Sigmoid colon (tissue), 7 donors: ENCODE results near the gene PHF19. TPM values are rescaled to one million over a fixed set of nuclear protein-coding genes. Genes with fewer than 3 reads are reported as not detected.

Experiments
- DNase-seq: peaks from one replicate; pipeline ENCODE4 v3.0.0-alpha.2; 2019
- H3K27ac ChIP-seq, 4 donors: fragments of 200-600 bp; sonication (generic); one replicate each; pipeline ENCODE4 v1.5.1; 2016 to 2019; ENCODE audit warnings: mild to moderate bottlenecking in 1 of 4
- H3K27me3 ChIP-seq, 3 donors: fragments of 200-600 bp; sonication (generic); one replicate each; pipeline ENCODE4 v1.5.1; 2019; ENCODE audit warnings: mild to moderate bottlenecking in 1 of 3
- H3K36me3 ChIP-seq, 4 donors: fragments of 200-600 bp; sonication (generic); one replicate each; pipeline ENCODE4 v1.5.1; 2016 to 2019
- H3K4me1 ChIP-seq, 4 donors: fragments of 200-600 bp; sonication (generic); one replicate each; pipeline ENCODE4 v1.5.1; 2017 to 2019
- H3K4me3 ChIP-seq, 4 donors: fragments of 200-600 bp; sonication (generic); one replicate each; pipeline ENCODE4 v1.5.1; 2017 to 2019; ENCODE audit warnings: mild to moderate bottlenecking in 2 of 4, moderate library complexity in 1 of 4
- H3K9me3 ChIP-seq, 4 donors: fragments of 200-600 bp in 3 of 4; sonication (generic) in 3 of 4; one replicate each; pipeline versions ENCODE4 v1.5.1 to v1.6.1; 2013 to 2019
- EP300 ChIP-seq, 4 donors: sonication (generic); formaldehyde crosslinking; IDR thresholded peaks; one replicate each; pipeline ENCODE4 v1.6.1; 2017; ENCODE audit warnings: antibody characterized with exemption in 4 of 4
- POLR2A ChIP-seq, 2 donors: fragments of 450-650 bp; IDR thresholded peaks; one replicate each; pipeline ENCODE4 v1.6.1; 2016; ENCODE audit warnings: antibody characterized with exemption in 2 of 2, mild to moderate bottlenecking in 2 of 2, moderate library complexity in 2 of 2
- POLR2AphosphoS5 ChIP-seq, 4 donors: sonication (generic); formaldehyde crosslinking; IDR thresholded peaks; one replicate each; pipeline ENCODE4 v1.6.1; 2017; ENCODE audit warnings: antibody characterized with exemption in 4 of 4
- WGBS, 2 donors: extraction: QIAGEN DNeasy Blood & Tissue Kit; methylation state at CpG; one replicate each; pipeline ENCODE4 v1.1.7; 2013; 5-methylcytosine and 5-hydroxymethylcytosine counted together
- intact Hi-C: fragments of 100-400 bp; cut with DNase I; formaldehyde crosslinking; loops from one replicate; pipeline ENCODE4 v1.15.1; 2023
- polyA plus RNA-seq, 3 donors: library from polyadenylated mRNA; stranded (reverse); fragments of 200-250 nt; gene quantifications; one replicate each; pipeline ENCODE4 v1.2.3, GENCODE V29; 2013
- total RNA-seq, 4 donors: library from RNA; depleted of rRNA; stranded (reverse); fragments of >200 nt; gene quantifications; one replicate each; pipeline ENCODE4 v1.1.0, GENCODE V29; 2016
- TF ChIP-seq, protein P1 (sequence below), 4 experiments: fragments of 450-650 bp in 3 of 4; fragments of 200-600 bp in 1 of 4; IDR thresholded peaks; one replicate each; pipeline ENCODE4 v1.5.1; 2016 to 2019; ENCODE audit warnings: antibody characterized with exemption in 4 of 4, mild to moderate bottlenecking in 3 of 4, moderate library complexity in 2 of 4
- donor health status: healthy with polysubstance abuse.
- donor health status: Bipolar disorder and iron deficiency.
- donor health status: healthy.

PHF19 gene
- total and polyA plus RNA-seq, 7 donors, result 10.2 to 38.2 (median 31.4) TPM

DNA sequence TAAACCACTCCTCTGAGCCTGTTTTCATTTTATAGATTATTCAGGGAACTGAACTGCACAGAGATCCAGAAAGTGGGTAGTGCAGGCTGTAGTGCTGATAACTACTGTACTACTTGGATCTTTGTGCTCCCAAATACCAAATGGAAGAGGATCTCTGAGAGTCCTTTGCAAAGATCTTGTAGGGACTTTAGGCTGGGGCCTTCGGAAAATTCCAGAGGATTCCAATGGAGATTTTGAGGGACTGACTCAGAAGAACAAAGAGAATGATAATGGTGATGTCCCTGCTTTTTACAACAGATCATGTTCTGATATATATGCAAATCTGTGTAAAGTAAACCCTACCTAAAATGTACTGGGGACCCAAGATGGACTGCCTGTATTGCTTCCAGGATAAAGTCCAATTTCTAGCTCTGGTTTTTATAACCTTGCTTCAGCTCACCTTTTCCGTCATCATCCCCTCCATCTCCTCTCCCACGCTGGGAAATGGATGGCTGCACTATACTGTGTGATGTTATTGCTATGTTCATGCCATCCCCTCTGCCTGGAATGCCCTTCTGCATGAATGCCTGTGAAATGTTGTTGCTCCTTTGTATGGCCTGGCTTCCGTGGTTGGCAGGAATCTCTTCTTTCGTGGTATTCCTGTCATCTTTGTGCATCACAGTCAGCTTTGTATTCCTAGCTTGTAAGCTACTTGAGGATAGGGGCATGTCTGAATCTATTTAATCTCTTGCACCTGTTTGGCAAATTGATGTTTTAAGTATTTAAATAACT, 24.6 kb downstream of the PHF19 start:
- Histone ChIP-seq H3K4me3 (no peak overlapping the region), H3K27ac (no peak overlapping the region), H3K36me3 (peaks cover 0 to 19% (median 3%) of the 10 kb centered on the region in 4 donors), H3K4me1 (no peaks in the 10 kb centered on the region), H3K9me3 (no peaks in the 10 kb centered on the region), H3K27me3 (no peaks in the 10 kb centered on the region)
- 82 to 85% methylated on average over 5 of the region's 5 CpGs for WGBS, 2 donors
- no peak for DNase-seq
- TF ChIP-seq EP300 (IDR thresholded peaks at IDR 0.05) (no peak), POLR2AphosphoS5 (IDR thresholded peaks at IDR 0.05) (peak in 1 of 4 donors; percentile 9)
- intact Hi-C loops, result no loop called here

DNA sequence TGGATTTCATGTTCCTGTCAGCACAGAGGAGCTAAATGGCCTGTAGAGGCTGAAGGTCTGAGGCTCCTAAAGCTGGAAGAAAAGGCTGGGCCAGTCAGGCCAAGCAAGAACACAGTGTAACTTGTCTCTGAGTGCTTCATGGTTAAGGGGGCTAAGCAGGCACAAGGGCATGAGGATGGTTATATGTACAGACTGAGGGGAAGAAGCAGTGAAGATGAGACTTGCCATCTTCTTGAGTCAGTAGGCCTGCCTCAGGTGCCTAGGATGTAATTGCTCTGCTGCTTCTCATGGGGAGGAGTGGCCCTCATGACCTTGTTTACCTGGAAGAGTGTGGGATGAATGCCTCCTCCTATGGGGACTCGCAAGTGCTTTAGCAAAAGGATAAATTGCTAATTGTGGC, 25.5 kb downstream of the PHF19 start:
- WGBS, 2 donors, result 100% methylated on average over 1 of the region's 1 CpG
- no peak for DNase-seq
- Histone ChIP-seq H3K4me1 (no peaks in the 10 kb centered on the region), H3K4me3 (no peak overlapping the region), H3K27me3 (no peaks in the 10 kb centered on the region), H3K27ac (no peak overlapping the region), H3K36me3 (peaks cover 0 to 16% (median 0%) of the 10 kb centered on the region in 4 donors), H3K9me3 (no peaks in the 10 kb centered on the region)
- intact Hi-C loops, result no loop called here
- TF ChIP-seq EP300 (IDR thresholded peaks at IDR 0.05) (no peak), POLR2AphosphoS5 (IDR thresholded peaks at IDR 0.05) (no peak), POLR2A (IDR thresholded peaks at IDR 0.05) (no peak)
- TF ChIP-seq, protein P1, sequence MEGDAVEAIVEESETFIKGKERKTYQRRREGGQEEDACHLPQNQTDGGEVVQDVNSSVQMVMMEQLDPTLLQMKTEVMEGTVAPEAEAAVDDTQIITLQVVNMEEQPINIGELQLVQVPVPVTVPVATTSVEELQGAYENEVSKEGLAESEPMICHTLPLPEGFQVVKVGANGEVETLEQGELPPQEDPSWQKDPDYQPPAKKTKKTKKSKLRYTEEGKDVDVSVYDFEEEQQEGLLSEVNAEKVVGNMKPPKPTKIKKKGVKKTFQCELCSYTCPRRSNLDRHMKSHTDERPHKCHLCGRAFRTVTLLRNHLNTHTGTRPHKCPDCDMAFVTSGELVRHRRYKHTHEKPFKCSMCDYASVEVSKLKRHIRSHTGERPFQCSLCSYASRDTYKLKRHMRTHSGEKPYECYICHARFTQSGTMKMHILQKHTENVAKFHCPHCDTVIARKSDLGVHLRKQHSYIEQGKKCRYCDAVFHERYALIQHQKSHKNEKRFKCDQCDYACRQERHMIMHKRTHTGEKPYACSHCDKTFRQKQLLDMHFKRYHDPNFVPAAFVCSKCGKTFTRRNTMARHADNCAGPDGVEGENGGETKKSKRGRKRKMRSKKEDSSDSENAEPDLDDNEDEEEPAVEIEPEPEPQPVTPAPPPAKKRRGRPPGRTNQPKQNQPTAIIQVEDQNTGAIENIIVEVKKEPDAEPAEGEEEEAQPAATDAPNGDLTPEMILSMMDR (IDR thresholded peaks at IDR 0.05), result no peak

DNA sequence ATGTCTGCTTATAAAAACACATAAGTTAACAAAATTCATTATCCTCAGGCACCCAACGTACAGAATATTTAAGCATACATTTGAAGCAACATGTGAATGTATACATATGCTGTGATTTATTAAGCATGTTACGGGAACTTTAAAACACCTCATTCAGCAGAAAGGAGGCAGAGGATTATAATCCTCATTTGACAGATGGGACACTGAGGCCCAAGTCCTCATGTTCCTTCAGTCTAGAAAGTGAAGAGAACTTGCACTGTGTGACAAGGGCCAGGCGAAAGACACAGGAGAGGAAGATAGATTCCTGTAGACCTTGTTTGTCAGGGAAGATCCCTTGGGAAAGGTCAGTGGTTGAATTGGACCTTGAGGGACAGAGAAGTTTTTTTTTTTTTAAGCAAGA, 26.7 kb downstream of the PHF19 start:
- H3K9me3 ChIP-seq, result no peaks in the 10 kb centered on the region

DNA sequence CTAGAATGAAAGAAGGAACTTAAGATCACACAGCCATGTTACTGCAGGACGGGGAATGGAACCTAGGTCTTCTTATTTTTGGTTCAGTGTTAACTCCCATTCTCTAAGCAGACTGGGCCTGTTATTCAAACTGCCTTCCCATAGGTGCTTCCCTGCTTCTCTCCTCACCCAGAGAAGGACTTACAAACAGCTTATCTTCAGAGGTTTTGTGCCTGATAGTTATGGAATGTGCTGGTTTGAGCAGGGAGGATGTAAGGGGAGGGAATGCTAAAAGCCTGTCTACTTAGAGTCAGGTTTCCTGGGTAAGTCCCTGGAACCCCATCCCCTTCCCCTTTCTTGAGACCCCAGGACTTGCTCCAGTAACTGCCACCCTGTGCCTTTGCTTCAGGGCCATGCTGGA, 30.1 kb downstream of the PHF19 start:
- Histone ChIP-seq H3K4me3 (no peak overlapping the region), H3K36me3 (peaks cover 0 to 13% (median 0%) of the 10 kb centered on the region in 4 donors), H3K9me3 (no peaks in the 10 kb centered on the region), H3K27ac (no peak overlapping the region), H3K4me1 (peaks cover 0 to 13% (median 10%) of the 10 kb centered on the region in 4 donors), H3K27me3 (no peaks in the 10 kb centered on the region)
- intact Hi-C loops, result loop anchor here (2.0 kb wide), 1 partner anchor 54 kb away; the partner anchor contains the start of gene FBXW2
- TF ChIP-seq POLR2A (IDR thresholded peaks at IDR 0.05), result no peak
- 76 to 94% methylated on average over 1 of the region's 1 CpG for WGBS, 2 donors
- no peak for DNase-seq

More for the DNA sequence above, 26.7 kb downstream of the PHF19 start:
- intact Hi-C loops, result no loop called here
- H3K27ac ChIP-seq, result no peak overlapping the region
- WGBS, 2 donors, result 95 to 97% methylated on average over 3 of the region's 3 CpGs
- no peak overlapping the region for H3K4me3 ChIP-seq
- peaks cover 0 to 20% (median 0%) of the 10 kb centered on the region in 4 donors for H3K36me3 ChIP-seq
- H3K27me3 ChIP-seq, result no peaks in the 10 kb centered on the region
- H3K4me1 ChIP-seq, result no peaks in the 10 kb centered on the region
- no peak for TF ChIP-seq POLR2A (IDR thresholded peaks at IDR 0.05)
- TF ChIP-seq, protein P1 (IDR thresholded peaks at IDR 0.05), result no peak
- no peak for DNase-seq

DNA sequence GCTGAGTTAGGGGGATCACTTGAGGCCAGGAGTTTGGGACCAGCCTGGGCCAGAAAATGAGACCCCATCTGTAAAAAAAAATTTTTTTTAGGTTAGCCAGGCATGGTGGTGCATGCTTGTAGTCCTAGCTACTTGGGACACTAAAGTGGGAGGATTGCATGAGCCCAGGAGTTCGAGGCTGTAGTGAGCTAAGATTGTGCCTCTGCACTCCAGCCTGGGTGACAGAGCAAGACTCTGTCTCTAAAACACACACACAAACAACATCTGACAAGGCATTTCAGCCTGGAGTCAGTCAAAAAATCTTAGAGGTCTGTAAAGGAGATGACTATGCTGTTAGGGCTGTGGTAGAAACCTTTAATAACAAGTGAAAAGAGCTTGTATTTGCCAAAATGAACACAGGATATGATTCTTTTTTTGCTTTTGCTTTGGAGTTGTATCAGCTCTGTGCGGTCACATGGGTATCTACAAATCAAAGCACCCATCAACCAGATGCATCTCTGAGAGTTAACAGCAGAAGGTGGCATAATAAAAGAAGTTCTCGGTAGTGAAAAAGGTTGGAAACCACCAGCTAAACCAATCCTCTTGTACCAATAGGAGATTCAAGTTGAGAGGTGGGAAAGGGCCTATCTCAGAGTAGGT, 30.6 kb downstream of the PHF19 start:
- DNase-seq, result no peak
- intact Hi-C loops, result loop anchor here (2.0 kb wide), 1 partner anchor 54 kb away; the partner anchor contains the start of gene FBXW2
- peaks cover 0 to 8% (median 0%) of the 10 kb centered on the region in 4 donors for H3K36me3 ChIP-seq
- WGBS, 2 donors, result 78 to 93% methylated on average over 3 of the region's 3 CpGs
- H3K4me3 ChIP-seq, result no peak overlapping the region
- no peaks in the 10 kb centered on the region for H3K9me3 ChIP-seq
- H3K4me1 ChIP-seq, result peaks cover 0 to 19% (median 15%) of the 10 kb centered on the region in 4 donors
- H3K27me3 ChIP-seq, result no peaks in the 10 kb centered on the region
- no peak overlapping the region for H3K27ac ChIP-seq
- TF ChIP-seq EP300 (IDR thresholded peaks at IDR 0.05) (no peak), POLR2A (IDR thresholded peaks at IDR 0.05) (no peak), POLR2AphosphoS5 (IDR thresholded peaks at IDR 0.05) (no peak)
- TF ChIP-seq, protein P1 (IDR thresholded peaks at IDR 0.05), result no peak
